A549 (cell line): ENCODE data around the gene DYRK4. TPM values are rescaled to one million over a fixed set of nuclear protein-coding genes. Genes with fewer than 3 reads are reported as not detected.
A peak's percentile ranks its signal among the peaks of the same experiment; 100 is the strongest.

Experiments
- ATAC-seq, 2 experiments: fragments of 200-7000 bp in 1 of 2; fragments of >200 bp in 1 of 2; cut with Nextera tagmentation in 1 of 2; cut with Tn5 transposase in 1 of 2; 3 replicates each; pipeline versions ENCODE4 v1.8.0 to v1.9.1; 2018 to 2020; ENCODE audit warnings: mild to moderate bottlenecking in 1 of 2, moderate library complexity in 1 of 2
- CTCF ChIA-PET: fragments of 300-600 bp; sonication (Branson Sonifier 250); formaldehyde crosslinking; extraction: SDS; loops from one replicate; lab custom pipeline; 2021; ENCODE audit warnings: antibody characterized with exemption, inconsistent platforms; lab: Yijun Ruan, JAX
- POLR2A ChIA-PET: fragments of 350-600 bp; formaldehyde crosslinking; extraction: SDS; loops from one replicate; lab custom pipeline; 2021; ENCODE audit warnings: antibody characterized with exemption, inconsistent platforms; lab: Yijun Ruan, JAX
- DNase-seq, 2 experiments: peaks; one replicate each; pipeline versions ENCODE4 v3.0.0 to v3.0.0-alpha.2; 2011 to 2016; ENCODE audit warnings: low read depth in 1 of 2, low spot score in 1 of 2
- FAIRE-seq: peaks from 2 replicates; lab custom pipeline; 2011; peaks lifted over from hg19 to GRCh38; lab: Jason Lieb, UNC
- H3K27ac ChIP-seq, 2 experiments: fragments of >200 bp; sonication (Bioruptor Twin); formaldehyde crosslinking; 3 replicates each; pipeline ENCODE4 v1.5.1; 2016 to 2017
- H3K4me1 ChIP-seq: fragments of >200 bp; sonication (Bioruptor Twin); formaldehyde crosslinking; 3 replicates; pipeline ENCODE4 v1.6.1; 2016
- H3K4me2 ChIP-seq: fragments of >200 bp; sonication (Bioruptor Twin); formaldehyde crosslinking; 3 replicates; pipeline ENCODE4 v1.6.1; 2016
- H3K4me3 ChIP-seq: fragments of >200 bp; sonication (Bioruptor Twin); formaldehyde crosslinking; 3 replicates; pipeline ENCODE4 v1.5.1; 2016
- H3K9me3 ChIP-seq: fragments of >200 bp; sonication (Bioruptor Twin); formaldehyde crosslinking; 3 replicates; pipeline ENCODE4 v1.6.1; 2016
- CEBPB ChIP-seq, 2 experiments: fragments of >200 bp in 1 of 2; sonication (Bioruptor Twin) in 1 of 2; formaldehyde crosslinking in 1 of 2; IDR thresholded peaks; 2 replicates each; pipeline ENCODE4 v1.6.1; 2012 to 2016
- CTCF ChIP-seq: fragments of >200 bp; sonication (Bioruptor Twin); formaldehyde crosslinking; IDR thresholded peaks from 3 replicates; pipeline ENCODE4 v1.5.1; 2016
- E2F6 ChIP-seq: IDR thresholded peaks from 2 replicates; pipeline ENCODE4 v1.6.1; 2012; ENCODE audit warnings: low read depth, borderline replicate concordance
- EHF ChIP-seq: fragments of 250-450 bp; sonication (Bioruptor Pico); IDR thresholded peaks from 2 replicates; pipeline ENCODE4 v1.5.0; 2020; ENCODE audit warnings: mild to moderate bottlenecking
- FOSB ChIP-seq: fragments of 250-450 bp; sonication (Bioruptor Pico); IDR thresholded peaks from 2 replicates; pipeline ENCODE4 v1.5.0; 2020; ENCODE audit warnings: mild to moderate bottlenecking, moderate library complexity
- FOXS1 ChIP-seq: fragments of 250-450 bp; sonication (Bioruptor Pico); IDR thresholded peaks from 2 replicates; pipeline ENCODE4 v1.5.0; 2020; ENCODE audit warnings: mild to moderate bottlenecking, moderate library complexity
- HEYL ChIP-seq: fragments of 250-450 bp; sonication (Bioruptor Pico); IDR thresholded peaks from 2 replicates; pipeline ENCODE4 v1.8.0; 2021; ENCODE audit warnings: mild to moderate bottlenecking, moderate library complexity
- HOXB5 ChIP-seq: fragments of 250-450 bp; sonication (Bioruptor Pico); IDR thresholded peaks from 2 replicates; pipeline ENCODE4 v1.5.0; 2020; ENCODE audit warnings: mild to moderate bottlenecking, moderate library complexity
- JUN ChIP-seq, 2 experiments: fragments of >200 bp; sonication (Bioruptor Twin); formaldehyde crosslinking; IDR thresholded peaks; 2 replicates in 1 of 2; 3 replicates in 1 of 2; pipeline ENCODE4 v1.6.1; 2016 to 2017
- KDM5A ChIP-seq: fragments of 200-600 bp; sonication (generic); IDR thresholded peaks from 2 replicates; pipeline ENCODE4 v1.6.1; 2016; ENCODE audit warnings: antibody characterized with exemption, mild to moderate bottlenecking
- MAX ChIP-seq: IDR thresholded peaks from 2 replicates; pipeline ENCODE4 v1.6.1; 2012
- PBX3 ChIP-seq: IDR thresholded peaks from 2 replicates; pipeline ENCODE4 v1.6.1; 2012
- PHF8 ChIP-seq: fragments of 200-600 bp; sonication (generic); IDR thresholded peaks from 2 replicates; pipeline ENCODE4 v1.6.1; 2016; ENCODE audit warnings: low read depth, mild to moderate bottlenecking, antibody characterized with exemption, moderate library complexity, borderline replicate concordance
- POLR2A ChIP-seq: IDR thresholded peaks from 2 replicates; pipeline ENCODE4 v1.6.1; 2012; ENCODE audit warnings: mild to moderate bottlenecking, low read length
- POLR2AphosphoS2 ChIP-seq: conservative IDR thresholded peaks from 2 replicates; pipeline ENCODE4 v1.6.1; 2012; ENCODE audit warnings: low read length, improper control_type of control experiment, inconsistent platforms
- RAD21 ChIP-seq, 2 experiments: fragments of >200 bp in 1 of 2; sonication (Bioruptor Twin) in 1 of 2; formaldehyde crosslinking in 1 of 2; IDR thresholded peaks in 1 of 2; conservative IDR thresholded peaks in 1 of 2; 2 replicates in 1 of 2; 3 replicates in 1 of 2; pipeline ENCODE4 v1.6.1; 2012 to 2018; ENCODE audit warnings: inconsistent platforms in 1 of 2
- RFX5 ChIP-seq: fragments of 450-650 bp; IDR thresholded peaks from 2 replicates; pipeline ENCODE4 v1.7.1; 2014; ENCODE audit warnings: antibody characterized with exemption, mild to moderate bottlenecking, moderate library complexity
- RNF2 ChIP-seq: fragments of 200-600 bp; sonication (generic); IDR thresholded peaks from 2 replicates; pipeline ENCODE4 v1.6.1; 2016; ENCODE audit warnings: low read depth, mild to moderate bottlenecking, antibody characterized with exemption, moderate library complexity, borderline replicate concordance
- SMC3 ChIP-seq: fragments of >200 bp; sonication (Bioruptor Twin); formaldehyde crosslinking; IDR thresholded peaks from 3 replicates; pipeline ENCODE4 v1.6.1; 2018; ENCODE audit warnings: inconsistent platforms
- SREBF2 ChIP-seq: fragments of 450-650 bp; IDR thresholded peaks from 2 replicates; pipeline ENCODE4 v1.6.1; 2014; ENCODE audit warnings: mild to moderate bottlenecking, moderate library complexity
- USF2 ChIP-seq: fragments of 450-650 bp; IDR thresholded peaks from 2 replicates; pipeline ENCODE4 v1.6.1; 2014; ENCODE audit warnings: antibody characterized with exemption
- ZC3H11A ChIP-seq: fragments of 450-650 bp; IDR thresholded peaks from 2 replicates; pipeline ENCODE4 v1.6.1; 2014; ENCODE audit warnings: antibody characterized with exemption, mild to moderate bottlenecking
- ZNF302 ChIP-seq: fragments of 250-450 bp; sonication (Bioruptor Pico); IDR thresholded peaks from 2 replicates; pipeline ENCODE4 v1.9.0; 2021; ENCODE audit warnings: inconsistent platforms, mild to moderate bottlenecking, moderate library complexity
- WGBS: methylation state at CpG from one replicate; pipeline ENCODE4 v1.1.6; 2017; ENCODE audit errors: missing lambda C conversion rate; 5-methylcytosine and 5-hydroxymethylcytosine counted together
- polyA plus RNA-seq, 4 experiments: library from polyadenylated mRNA; depleted of rRNA in 3 of 4; stranded (reverse); fragments of >200 nt; fragmentation: RNase III in 1 of 4; extraction: RNeasy Plus Mini Kit Qiagen cat#74134 plus additional on column Dnase treatment in 1 of 4; gene quantifications; 2 replicates in 3 of 4; 3 replicates in 1 of 4; pipeline ENCODE4 v1.2.3, GENCODE V29; 2011 to 2017

The DYRK4 gene
- polyA plus RNA-seq, 2 of the 4 experiments (the other 2 are of a cell fraction), result 40.3 to 84.5 TPM

GRCh38 chr12:4535871-4536270, 26.1 kb upstream of the DYRK4 start (continued):
- TF ChIP-seq CTCF, result no peak
- TF ChIP-seq POLR2A, result no peak
- TF ChIP-seq FOXS1 (CRISPR knock-in tag), result no peak
- TF ChIP-seq E2F6, result no peak
- no peak for TF ChIP-seq SREBF2
- TF ChIP-seq RFX5, result no peak
- no peak for TF ChIP-seq RNF2
- no peak for TF ChIP-seq ZNF302
- TF ChIP-seq, all 56 proteins: peak for 0

- 2% methylated on average over 49 of the region's 49 CpGs for WGBS
- ChIA-PET POLR2A (no interaction called here), CTCF (interaction anchor here (0.6 to 0.8 kb wide), 2 partner anchors 12 to 230 kb away, joined by 3 read pairs; no protein-coding TSS in a partner anchor)
- FAIRE-seq (peak; percentile 98), ATAC-seq (peak; percentile 100), DNase-seq (peak; percentile 86 to 99)
- Histone ChIP-seq H3K4me2 (peak within 1 kb of the TSS; percentile 88), H3K9me3 (no peaks in the 10 kb centered on the region), H3K27ac (peak within 1 kb of the TSS; percentile 96 to 97), H3K4me1 (peaks cover 16% of the 10 kb centered on the region), H3K4me3 (peak within 1 kb of the TSS; percentile 68)
- TF ChIP-seq KDM5A, result peak; percentile 90
- TF ChIP-seq POLR2AphosphoS2, result no peak
- no peak for TF ChIP-seq ZC3H11A
- TF ChIP-seq FOSB, result no peak
- no peak for TF ChIP-seq CEBPB (IDR thresholded peaks at IDR 0.05)
- TF ChIP-seq PHF8, result peak; percentile 40; the same call in 1 of the 2 replicates
- no peak for TF ChIP-seq HEYL (CRISPR knock-in tag)
- TF ChIP-seq HOXB5 (CRISPR knock-in tag), result no peak
- TF ChIP-seq SMC3, result no peak
- TF ChIP-seq USF2, result peak; percentile 42; the same call in 1 of the 2 replicates
- peak; percentile 84 for TF ChIP-seq PBX3
- peak; percentile 90; the same call in 1 of the 2 replicates for TF ChIP-seq E2F6
- no peak for TF ChIP-seq RAD21 (conservative IDR thresholded peaks at IDR 0.05 in 1 of 2, IDR thresholded peaks at IDR 0.05 in 1 of 2)
- TF ChIP-seq EHF, result no peak
- no peak for TF ChIP-seq SREBF2
- TF ChIP-seq POLR2A, result peak; percentile 49
- TF ChIP-seq MAX, result peak; percentile 80; the same call in 1 of the 2 replicates
- TF ChIP-seq FOXS1 (CRISPR knock-in tag), result 0 out of 2 replicates have a peak, but pooled peaks have one; percentile 39
- peak; percentile 77 to 79; a peak in 4 of 5 replicates for TF ChIP-seq JUN (IDR thresholded peaks at IDR 0.05)
These were observed 23.5 kb upstream of the DYRK4 start, which contains the start of gene RAD51AP1 for GRCh38 chr12:4538207-4539160. TSS of gene RAD51AP1 (plus strand) at chr12:4538890. CDS start at chr12:4538940, 50 bp downstream.
